GM12875 (cell line): Measurements from ENCODE around the gene TCEAL3.
"Not testable (repeated sequence)": the region's sequence is repeated elsewhere in the genome, so short reads cannot be mapped to it uniquely, and the experiment has no call there.

Source experiments
- H3K4me3 ChIP-seq: one replicate; pipeline ENCODE4 v1.5.1; 2011; ENCODE audit warnings: low read depth, low read length, control low read depth
- CTCF ChIP-seq: IDR thresholded peaks from 2 replicates; pipeline ENCODE4 v1.5.1; 2011; ENCODE audit warnings: low read depth, mild to moderate bottlenecking, control low read depth, inconsistent platforms, low read length, moderate library complexity, borderline replicate concordance; ENCODE audit not compliant: insufficient read depth

The TCEAL3 gene

GRCh38 chrX:103628386-103629317 lies 20.9 kb downstream of the TCEAL3 start, which contains the start of gene TCEAL1:
Gene TCEAL1, plus strand, starts transcription at chrX:103628975. Its CDS starts 942 bp downstream, at chrX:103629917.
- TF ChIP-seq CTCF = no peak
- peak within 1 kb of the TSS; percentile 66 for H3K4me3 ChIP-seq

GRCh38 chrX:103629318-103630170 lies 21.8 kb downstream of the TCEAL3 start:
- peak overlapping the region; percentile 66 for H3K4me3 ChIP-seq
- TF ChIP-seq CTCF = peak; percentile 2; the same call in 1 of the 2 replicates

DNA sequence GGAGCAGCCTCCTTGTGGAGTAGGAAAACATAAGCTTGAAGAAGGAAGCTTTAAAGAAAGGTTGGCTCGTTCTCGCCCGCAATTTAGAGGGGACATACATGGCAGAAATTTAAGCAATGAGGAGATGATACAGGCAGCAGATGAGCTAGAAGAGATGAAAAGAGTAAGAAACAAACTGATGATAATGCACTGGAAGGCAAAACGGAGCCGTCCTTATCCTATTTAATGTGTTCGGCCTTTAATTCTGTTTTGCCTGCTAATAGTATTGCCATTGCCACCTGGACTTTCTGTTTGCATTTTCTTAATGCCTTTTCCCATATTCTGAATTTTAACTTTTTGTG lies 22.4 kb downstream of the TCEAL3 start:
- peak overlapping the region; percentile 66 for H3K4me3 ChIP-seq

GRCh38 chrX:103631145-103631544 lies 23.4 kb downstream of the TCEAL3 start:
- TF ChIP-seq CTCF = no peak
- no peak overlapping the region for H3K4me3 ChIP-seq

More for the DNA sequence above, 22.4 kb downstream of the TCEAL3 start:
- TF ChIP-seq CTCF = no peak

DNA sequence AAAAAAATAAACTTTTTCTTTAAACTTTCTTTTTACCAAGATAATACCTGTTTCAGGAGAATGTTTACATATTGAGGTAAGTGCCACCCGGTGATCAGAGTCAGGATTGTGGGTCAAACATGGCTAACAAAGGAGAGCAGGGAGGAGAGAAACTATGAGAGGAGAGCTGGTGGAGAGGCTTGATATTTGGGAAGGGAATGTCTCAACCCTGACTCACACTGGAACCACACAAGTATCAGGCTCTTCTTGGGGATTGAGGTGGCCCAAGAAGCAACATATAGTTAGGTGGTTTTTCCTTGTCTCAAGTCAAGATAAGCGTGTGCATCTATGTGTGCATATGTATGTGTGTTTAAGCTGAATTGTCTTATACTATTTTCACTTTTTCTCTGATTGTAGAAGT lies 27.7 kb downstream of the TCEAL3 start:
- no peak for TF ChIP-seq CTCF
- H3K4me3 ChIP-seq = no peak overlapping the region

DNA sequence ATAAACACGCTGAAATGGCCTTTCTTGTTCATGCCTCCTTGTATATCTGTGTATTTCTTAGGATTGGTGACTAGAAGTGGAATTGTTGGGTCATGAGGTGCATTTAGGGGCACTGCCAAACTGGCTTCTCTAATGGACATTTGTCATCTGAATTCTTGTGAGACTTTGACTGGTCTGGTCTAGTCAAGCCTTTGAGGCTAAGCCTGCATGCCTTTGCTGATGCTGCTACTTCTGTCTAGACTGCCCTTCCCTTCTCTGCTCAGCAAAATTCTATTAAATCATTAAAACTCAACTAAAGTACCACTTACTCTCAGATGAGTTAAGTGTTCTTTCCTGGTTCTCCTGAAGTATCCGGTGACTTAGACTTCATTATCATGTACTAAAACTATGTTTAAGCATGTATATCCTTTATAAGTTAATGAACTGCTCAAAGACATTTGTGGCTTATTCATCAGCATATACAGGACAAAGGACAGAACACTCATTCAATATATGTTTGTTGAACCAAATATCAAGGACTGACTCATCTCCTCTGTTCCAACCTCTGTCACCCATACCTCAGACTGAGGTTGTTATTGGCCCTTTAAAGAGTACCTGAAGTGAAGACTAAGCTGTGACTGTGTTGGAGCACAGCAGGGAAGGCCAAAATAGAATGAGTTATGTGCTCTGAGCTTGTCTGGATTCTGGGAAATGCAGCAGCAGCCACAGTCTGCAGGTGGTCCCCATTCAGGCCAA lies 30.0 kb downstream of the TCEAL3 start:
- no peak for TF ChIP-seq CTCF
- H3K4me3 ChIP-seq = no peak overlapping the region

DNA sequence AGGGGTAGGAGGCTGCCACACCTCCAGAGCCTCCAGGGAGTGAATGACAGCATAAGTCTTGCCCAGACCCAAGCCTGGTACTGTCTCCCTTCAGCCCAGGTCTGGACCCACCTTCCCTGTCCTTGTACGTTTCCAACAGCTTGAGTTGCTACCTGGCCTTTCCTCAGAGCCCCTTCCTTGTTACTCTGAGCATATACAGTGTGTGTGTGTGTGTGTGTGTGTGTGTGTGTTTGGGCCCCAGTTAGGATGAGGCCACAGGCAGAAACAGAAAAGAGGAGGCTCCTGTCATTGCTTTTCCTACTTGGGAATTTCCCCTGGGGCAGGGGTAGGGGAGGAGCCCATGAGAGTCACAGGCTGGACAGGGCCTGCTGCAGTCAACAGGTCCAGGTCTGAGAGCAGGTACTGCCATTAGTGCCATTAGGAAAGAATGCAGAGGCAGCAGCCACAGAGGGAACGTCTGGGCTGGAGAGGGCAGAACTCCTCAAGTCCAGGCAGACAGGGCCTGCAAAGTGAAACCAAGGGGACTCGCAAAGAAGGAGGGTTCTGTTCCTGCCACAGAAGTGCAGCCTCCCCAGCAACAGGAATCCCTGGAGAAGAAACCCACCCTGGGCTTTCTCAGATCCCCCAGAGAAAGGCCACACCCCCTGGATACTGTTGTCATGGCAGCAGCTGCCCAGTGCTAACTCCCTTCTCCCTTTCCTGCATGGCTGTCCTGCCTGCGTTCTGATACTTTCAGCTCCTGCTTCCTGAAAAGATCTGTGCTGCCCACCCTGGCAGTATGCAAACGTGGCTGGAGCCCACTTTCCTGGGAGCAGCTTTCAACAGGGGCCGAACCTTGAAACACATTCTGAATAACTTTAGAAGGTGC lies 30.9 kb downstream of the TCEAL3 start:
- not testable (repeated sequence) for H3K4me3 ChIP-seq
